ENCODE measurements around the gene MRPL49. TPM values are rescaled to one million over a fixed set of nuclear protein-coding genes. Genes with fewer than 3 reads are reported as not detected.

The MRPL49 gene
- total and polyA plus RNA-seq, 2 experiments from 2014 or later, result 27.7 to 61.9 TPM

GRCh38 chr11:65104628-65105027 lies 17.5 kb upstream of the MRPL49 start:
- no peak overlapping the region for H3K27ac ChIP-seq (ENCODE audit: low read depth)
- Mint-ChIP-seq H3K27ac (no peak overlapping the region), H3K9me3 (no peaks in the 10 kb centered on the region; the same call in 1 of the 3 replicates), H3K4me1 (no peaks in the 10 kb centered on the region; the same call in 2 of the 3 replicates), H3K36me3 (ENCODE audit: low read depth) (peaks cover 7% of the 10 kb centered on the region; the same call in 1 of the 3 replicates), H3K4me3 (no peak overlapping the region), H3K27me3 (ENCODE audit: insufficient read depth, low read depth, poor library complexity) (peaks cover 2% of the 10 kb centered on the region)
- no peak overlapping the region for H2AFZ ChIP-seq
- H3K27me3 ChIP-seq (ENCODE audit: insufficient read depth), result no peaks in the 10 kb centered on the region
- H3K36me3 ChIP-seq (ENCODE audit: insufficient read depth), result 0 out of 2 replicates have a peak, but pooled peaks cover 7% of the 10 kb centered on the region
- no peak overlapping the region for H3K4me3 ChIP-seq
- H3K9me2 ChIP-seq (ENCODE audit: insufficient read depth), result no peaks in the 10 kb centered on the region
- no peak overlapping the region for H3K4me2 ChIP-seq
- no peaks in the 10 kb centered on the region; the same call in 1 of the 2 replicates for H3K4me1 ChIP-seq (ENCODE audit: insufficient read depth)
- TF ChIP-seq REST (IDR thresholded peaks at IDR 0.05; ENCODE audit: unreplicated experiment), result no peak
- DNase-seq (ENCODE audit: low spot score) (no peak), ATAC-seq (no peak)
- peaks cover 20% of the 10 kb centered on the region for H3K79me2 ChIP-seq (replicated peaks; ENCODE audit: insufficient read depth)
- 0 out of 2 replicates have a peak, but pooled peaks cover under 1% of the 10 kb centered on the region for H3F3A ChIP-seq (replicated peaks; ENCODE audit: low read depth)
- H4K20me1 ChIP-seq (replicated peaks; ENCODE audit: insufficient read depth), result peaks cover 2% of the 10 kb centered on the region; the same call in 1 of the 2 replicates

- DNase-seq (ENCODE audit: low spot score), result no peak
- ATAC-seq, result no peak
- no peak overlapping the region for H3K4me3 ChIP-seq
- Mint-ChIP-seq H3K9me3 (peaks cover 2% of the 10 kb centered on the region; the same call in 2 of the 3 replicates), H3K27ac (no peak overlapping the region), H3K27me3 (ENCODE audit: insufficient read depth, low read depth, poor library complexity) (peaks cover 15% of the 10 kb centered on the region), H3K36me3 (ENCODE audit: low read depth) (peaks cover 10% of the 10 kb centered on the region; the same call in 1 of the 3 replicates), H3K4me1 (peaks cover 12% of the 10 kb centered on the region), H3K4me3 (no peak overlapping the region)
- H3K36me3 ChIP-seq (ENCODE audit: insufficient read depth), result 0 out of 2 replicates have a peak, but pooled peaks cover 3% of the 10 kb centered on the region
- H3K4me2 ChIP-seq, result no peak overlapping the region
- H3K27ac ChIP-seq (ENCODE audit: low read depth), result no peak overlapping the region
- peaks cover 7% of the 10 kb centered on the region; the same call in 1 of the 2 replicates for H3K4me1 ChIP-seq (ENCODE audit: insufficient read depth)
- H3K9me2 ChIP-seq (ENCODE audit: insufficient read depth), result no peaks in the 10 kb centered on the region
- H2AFZ ChIP-seq, result no peak overlapping the region
- no peaks in the 10 kb centered on the region for H3K27me3 ChIP-seq (ENCODE audit: insufficient read depth)
- H4K20me1 ChIP-seq (replicated peaks; ENCODE audit: insufficient read depth), result peaks cover 2% of the 10 kb centered on the region; the same call in 1 of the 2 replicates
- peaks cover 20% of the 10 kb centered on the region for H3K79me2 ChIP-seq (replicated peaks; ENCODE audit: insufficient read depth)
- peaks cover 9% of the 10 kb centered on the region; the same call in 1 of the 2 replicates for H3F3A ChIP-seq (replicated peaks; ENCODE audit: low read depth)
- TF ChIP-seq NANOG (IDR thresholded peaks at IDR 0.05; ENCODE audit: borderline replicate concordance) (no peak), ETS1 (IDR thresholded peaks at IDR 0.05) (no peak), ZNF114 (CRISPR knock-in tag; IDR thresholded peaks at IDR 0.05) (no peak), STAT1 (IDR thresholded peaks at IDR 0.05; ENCODE audit: unreplicated experiment) (no peak), CREB1 (CRISPR knock-in tag; IDR thresholded peaks at IDR 0.05; ENCODE audit: low read depth) (no peak), CTCF (conservative IDR thresholded peaks at IDR 0.05; ENCODE audit: low read depth in 2 of 2) (no peak), EZH2phosphoT487 (IDR thresholded peaks at IDR 0.05; ENCODE audit: unreplicated experiment) (no peak), POLR2AphosphoS5 (IDR thresholded peaks at IDR 0.05; ENCODE audit: low read depth) (no peak), JUNB (IDR thresholded peaks at IDR 0.05; ENCODE audit: unreplicated experiment) (no peak), EZH2 (IDR thresholded peaks at IDR 0.05; ENCODE audit: low read depth, unreplicated experiment) (no peak), ZNF331 (CRISPR knock-in tag; IDR thresholded peaks at IDR 0.05; ENCODE audit: low read depth) (no peak)
These were observed 15.0 kb upstream of the MRPL49 start for GRCh38 chr11:65107078-65107477.
